Stimulated activated CD8-positive, alpha-beta memory T cell treated with anti-CD3 and anti-CD28 coated beads, Interleukin-7, amount 100 ng/mL, for 1 hour (primary cell): ENCODE data around the gene PDYN.
"Not testable (repeated sequence)": the region's sequence is repeated elsewhere in the genome, so short reads cannot be mapped to it uniquely, and the experiment has no call there.

Experiments
- DNase-seq, 2 donors: peaks; one replicate each; pipeline ENCODE4 v3.0.0-alpha.2; 2020; ENCODE audit warnings: low read depth in 2 of 2

The PDYN gene

GRCh38 chr20:1993986-1994385 lies at the start of gene PDYN:
Gene PDYN, minus strand, starts transcription at chr20:1994058. Its CDS starts 10,974 bp downstream, at chr20:1983084.
- DNase-seq = no peak

- no peak for DNase-seq
Observed at GRCh38 chr20:2042400-2042799, 48.5 kb upstream of the PDYN start.

GRCh38 chr20:2038161-2038560 lies 44.3 kb upstream of the PDYN start:
- no peak for DNase-seq

- DNase-seq = no peak
Observed at GRCh38 chr20:2037296-2037914, 43.5 kb upstream of the PDYN start.

GRCh38 chr20:2036357-2036756 lies 42.5 kb upstream of the PDYN start:
- DNase-seq = not testable (repeated sequence)

GRCh38 chr20:2032168-2032567 lies 38.3 kb upstream of the PDYN start:
- DNase-seq = no peak

GRCh38 chr20:2026514-2026913 lies 32.7 kb upstream of the PDYN start:
- DNase-seq = no peak

- DNase-seq = no peak
Observed at GRCh38 chr20:2026004-2026403, 32.1 kb upstream of the PDYN start.

- no peak for DNase-seq
Observed at GRCh38 chr20:2023151-2023550, 29.3 kb upstream of the PDYN start.

- no peak for DNase-seq
Observed at GRCh38 chr20:2022163-2022562, 28.3 kb upstream of the PDYN start.

- no peak for DNase-seq
Observed at GRCh38 chr20:2010533-2010932, 16.7 kb upstream of the PDYN start.

- peak in 1 of 2 donors; percentile 2 for DNase-seq
Observed at GRCh38 chr20:2006452-2007361, 12.8 kb upstream of the PDYN start.

GRCh38 chr20:2005831-2006426 lies 12.1 kb upstream of the PDYN start:
- peak; percentile 10 to 38 for DNase-seq

- no peak for DNase-seq
Observed at GRCh38 chr20:2005359-2005758, 11.5 kb upstream of the PDYN start.

- no peak for DNase-seq
Observed at GRCh38 chr20:2004171-2004570, 10.3 kb upstream of the PDYN start.

- DNase-seq = no peak
Observed at GRCh38 chr20:2002365-2002764, 8.5 kb upstream of the PDYN start.

GRCh38 chr20:2001119-2001518 lies 7.3 kb upstream of the PDYN start:
- no peak for DNase-seq

- no peak for DNase-seq
Observed at GRCh38 chr20:2000285-2000684, 6.4 kb upstream of the PDYN start.

GRCh38 chr20:1998715-1999114 lies 4.9 kb upstream of the PDYN start:
- DNase-seq = no peak

GRCh38 chr20:1998193-1998520 lies 4.3 kb upstream of the PDYN start:
- no peak for DNase-seq

GRCh38 chr20:1997483-1998192 lies 3.8 kb upstream of the PDYN start:
- no peak for DNase-seq
